Activated CD4-positive, alpha-beta T cell treated with anti-CD3 and anti-CD28 coated beads for 36 hours (primary cell): ENCODE data around the gene SNAPC2. TPM values are rescaled to one million over a fixed set of nuclear protein-coding genes. Genes with fewer than 3 reads are reported as not detected.
A peak's percentile ranks its signal among the peaks of the same experiment; 100 is the strongest.

ENCODE experiments used
- ATAC-seq: fragments of 200-7000 bp; cut with Tn5 transposase; one replicate; pipeline ENCODE4 v1.10.0; 2021; ENCODE audit warnings: mild to moderate bottlenecking, moderate library complexity
- CTCF ChIA-PET: fragments of 350-600 bp; sonication (Branson Sonifier 250); formaldehyde crosslinking; loops from one replicate; lab custom pipeline; 2021; ENCODE audit warnings: antibody characterized with exemption; lab: Charles Lee
- POLR2A ChIA-PET: fragments of 350-600 bp; sonication (Branson Sonifier 250); formaldehyde crosslinking; loops from one replicate; lab custom pipeline; 2021; ENCODE audit warnings: antibody characterized with exemption, inconsistent platforms; lab: Charles Lee
- DNase-seq: peaks from one replicate; pipeline ENCODE4 v3.0.0-alpha.2; 2020
- H3K27ac Mint-ChIP-seq: one replicate; pipeline ENCODE4 v1.8.0; 2021; ENCODE audit warnings: mixed read lengths
- H3K27me3 Mint-ChIP-seq: one replicate; pipeline ENCODE4 v1.8.0; 2021; ENCODE audit warnings: mixed read lengths
- H3K36me3 Mint-ChIP-seq: one replicate; pipeline ENCODE4 v1.8.0; 2021; ENCODE audit warnings: low read depth, mixed read lengths
- H3K4me1 Mint-ChIP-seq: one replicate; pipeline ENCODE4 v1.8.0; 2021; ENCODE audit warnings: mixed read lengths
- H3K4me3 Mint-ChIP-seq: one replicate; pipeline ENCODE4 v1.8.0; 2021; ENCODE audit warnings: mild to moderate bottlenecking, moderate library complexity, mixed read lengths
- H3K9me3 Mint-ChIP-seq: one replicate; pipeline ENCODE4 v1.8.0; 2021; ENCODE audit warnings: low read depth, mixed read lengths
- intact Hi-C, 2 experiments: fragments of 100-400 bp; cut with DNase I in 1 of 2; cut with micrococcal nuclease in 1 of 2; formaldehyde crosslinking; loops; one replicate each; pipeline versions ENCODE4 v1.14.2 to v1.15.1; 2022 to 2024; cut with DNase I, micrococcal nuclease
- total RNA-seq, 2 experiments: library from RNA; stranded (reverse); gene quantifications; one replicate each; pipeline ENCODE4 v1.2.3, GENCODE V29; 2021

SNAPC2 gene
- total RNA-seq, 2 experiments from 2014 or later = 14.6 to 16.2 TPM

DNA sequence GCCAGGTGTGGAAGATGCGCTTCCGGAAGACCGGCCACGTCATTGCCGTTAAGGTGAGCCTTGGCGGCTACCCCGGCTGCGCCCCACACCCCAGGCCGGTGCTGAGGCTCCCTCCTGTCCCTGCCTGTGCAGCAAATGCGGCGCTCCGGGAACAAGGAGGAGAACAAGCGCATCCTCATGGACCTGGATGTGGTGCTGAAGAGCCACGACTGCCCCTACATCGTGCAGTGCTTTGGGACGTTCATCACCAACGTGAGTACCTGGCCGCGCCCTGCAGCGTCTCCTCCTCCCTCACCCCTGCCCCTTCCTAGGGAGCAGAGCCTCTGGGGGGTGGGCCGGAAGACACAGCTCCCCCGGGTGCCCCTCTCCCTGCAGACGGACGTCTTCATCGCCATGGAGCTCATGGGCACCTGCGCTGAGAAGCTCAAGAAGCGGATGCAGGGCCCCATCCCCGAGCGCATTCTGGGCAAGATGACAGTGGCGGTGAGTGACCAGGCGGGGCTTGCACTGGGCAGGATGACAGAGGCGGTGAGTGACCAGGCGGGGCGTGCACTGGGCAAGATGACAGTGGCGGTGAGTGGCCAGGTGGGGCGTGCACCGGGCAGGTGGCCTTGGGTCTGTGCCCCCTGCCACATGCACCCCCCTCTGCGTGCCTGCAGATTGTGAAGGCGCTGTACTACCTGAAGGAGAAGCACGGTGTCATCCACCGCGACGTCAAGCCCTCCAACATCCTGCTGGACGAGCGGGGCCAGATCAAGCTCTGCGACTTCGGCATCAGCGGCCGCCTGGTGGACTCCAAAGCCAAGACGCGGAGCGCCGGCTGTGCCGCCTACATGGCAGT, 9.6 kb upstream of the SNAPC2 start:
- DNase-seq (no peak), ATAC-seq (no peak)
- ChIA-PET CTCF (no interaction called here), POLR2A (no interaction called here)
- H3K4me1 Mint-ChIP-seq = peaks cover 10% of the 10 kb centered on the region
- H3K36me3 Mint-ChIP-seq = peaks cover 24% of the 10 kb centered on the region
- no peaks in the 10 kb centered on the region for H3K9me3 Mint-ChIP-seq
- no peak overlapping the region for H3K27ac Mint-ChIP-seq
- intact Hi-C loops = no loop called here
- H3K27me3 Mint-ChIP-seq = peaks cover 7% of the 10 kb centered on the region
- H3K4me3 Mint-ChIP-seq = no peak overlapping the region

- CTCF ChIA-PET = no interaction called here
- Mint-ChIP-seq H3K9me3 (no peaks in the 10 kb centered on the region), H3K27me3 (peaks cover 8% of the 10 kb centered on the region), H3K27ac (no peak overlapping the region), H3K36me3 (peaks cover 17% of the 10 kb centered on the region), H3K4me1 (peaks cover 7% of the 10 kb centered on the region), H3K4me3 (no peak overlapping the region)
- ATAC-seq (no peak), DNase-seq (no peak)
- intact Hi-C loops = no loop called here
- POLR2A ChIA-PET = no interaction called here
Measured at GRCh38 chr19:7911508-7912143, 8.5 kb upstream of the SNAPC2 start.

DNA sequence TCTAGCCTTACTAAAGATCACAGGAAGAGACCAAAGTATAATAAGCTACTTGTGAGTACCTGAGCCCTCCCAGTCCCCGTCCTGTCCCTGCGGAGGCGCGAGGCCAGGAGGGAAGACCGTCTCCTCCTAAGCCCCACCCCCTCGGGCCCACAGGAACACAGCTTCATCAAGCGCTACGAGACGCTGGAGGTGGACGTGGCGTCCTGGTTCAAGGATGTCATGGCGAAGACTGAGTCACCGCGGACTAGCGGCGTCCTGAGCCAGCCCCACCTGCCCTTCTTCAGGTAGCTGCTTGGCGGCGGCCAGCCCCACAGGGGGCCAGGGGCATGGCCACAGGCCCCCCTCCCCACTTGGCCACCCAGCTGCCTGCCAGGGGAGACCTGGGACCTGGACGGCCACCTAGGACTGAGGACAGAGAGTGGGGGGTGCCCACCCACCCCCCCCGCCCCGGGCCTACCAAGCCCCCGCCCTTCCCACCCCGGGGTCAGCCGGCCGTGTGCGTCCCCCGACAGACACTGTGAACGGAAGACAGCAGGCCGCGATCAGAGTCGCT, 7.9 kb upstream of the SNAPC2 start:
- peaks cover 11% of the 10 kb centered on the region for H3K4me1 Mint-ChIP-seq
- DNase-seq = no peak
- ChIA-PET POLR2A (no interaction called here), CTCF (interaction anchor here (0.6 kb wide), 1 partner anchor 11 kb away, joined by 3 read pairs; no protein-coding TSS in a partner anchor)
- intact Hi-C loops = no loop called here
- no peak for ATAC-seq
- peaks cover 10% of the 10 kb centered on the region for H3K27me3 Mint-ChIP-seq
- H3K9me3 Mint-ChIP-seq = no peaks in the 10 kb centered on the region
- peaks cover 16% of the 10 kb centered on the region for H3K36me3 Mint-ChIP-seq
- H3K27ac Mint-ChIP-seq = no peak overlapping the region
- H3K4me3 Mint-ChIP-seq = no peak overlapping the region

DNA sequence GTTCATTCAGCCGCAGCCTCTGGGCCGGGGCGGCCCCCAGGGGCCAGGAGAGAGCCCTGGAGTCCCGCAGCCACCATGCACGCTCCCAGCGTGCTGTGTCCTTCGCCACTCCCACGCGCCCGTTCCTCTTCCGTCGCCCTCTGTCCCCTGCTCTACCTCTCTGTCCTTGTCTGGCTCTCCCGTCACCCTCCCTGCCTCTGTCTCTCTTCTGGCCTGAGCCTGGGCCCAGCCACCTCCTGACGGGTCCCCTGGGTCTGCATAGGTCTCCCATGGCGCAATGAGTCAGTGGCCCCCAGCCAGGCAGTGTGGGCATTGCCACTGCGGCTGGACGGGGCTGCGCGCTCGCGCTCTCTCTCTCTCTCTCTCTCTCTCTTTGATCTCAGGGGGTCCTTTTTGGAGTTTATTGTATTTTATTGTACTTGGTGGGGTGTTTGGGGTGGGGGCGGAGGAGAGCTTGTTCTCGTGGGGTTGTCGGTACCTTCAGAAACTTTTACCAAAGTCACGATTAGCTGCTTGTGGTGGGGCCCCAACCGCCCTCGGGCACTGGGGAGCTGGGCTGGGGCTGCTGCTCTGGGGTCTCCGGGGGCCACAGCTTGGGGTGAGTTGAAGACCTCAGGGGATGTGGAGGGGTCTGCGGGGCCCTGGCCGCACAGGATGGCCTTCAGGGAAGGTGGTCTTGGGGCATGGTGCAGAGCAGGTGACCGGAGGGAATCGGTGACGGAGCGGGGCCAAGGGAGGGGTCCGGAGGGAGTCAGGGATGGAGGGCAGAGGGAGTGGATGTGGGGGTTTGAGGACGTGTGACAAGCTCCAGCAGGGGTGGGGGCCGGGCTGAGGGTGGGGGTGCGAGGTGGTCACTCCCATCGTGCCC, 7.2 kb upstream of the SNAPC2 start:
- CTCF ChIA-PET = interaction anchor here (0.6 kb wide), 1 partner anchor 12 kb away, joined by 3 read pairs; no protein-coding TSS in a partner anchor
- Mint-ChIP-seq H3K4me1 (peaks cover 14% of the 10 kb centered on the region), H3K36me3 (peaks cover 14% of the 10 kb centered on the region), H3K27me3 (peaks cover 12% of the 10 kb centered on the region), H3K27ac (no peak overlapping the region), H3K4me3 (no peak overlapping the region), H3K9me3 (no peaks in the 10 kb centered on the region)
- no peak for DNase-seq
- intact Hi-C loops = no loop called here
- ATAC-seq = no peak
- POLR2A ChIA-PET = no interaction called here

GRCh38 chr19:7913652-7914051, 6.5 kb upstream of the SNAPC2 start:
- no peak overlapping the region for H3K4me3 Mint-ChIP-seq
- ATAC-seq (no peak), DNase-seq (no peak)
- CTCF ChIA-PET = no interaction called here
- H3K27me3 Mint-ChIP-seq = peaks cover 17% of the 10 kb centered on the region
- intact Hi-C loops = no loop called here
- POLR2A ChIA-PET = no interaction called here
- peaks cover 14% of the 10 kb centered on the region for H3K36me3 Mint-ChIP-seq
- peaks cover 16% of the 10 kb centered on the region for H3K4me1 Mint-ChIP-seq
- H3K27ac Mint-ChIP-seq = no peak overlapping the region
- H3K9me3 Mint-ChIP-seq = no peaks in the 10 kb centered on the region

- CTCF ChIA-PET = interaction anchor here (0.5 kb wide), 1 partner anchor 248 kb away, joined by 3 read pairs; no protein-coding TSS in a partner anchor
- Mint-ChIP-seq H3K27ac (no peak overlapping the region), H3K9me3 (no peaks in the 10 kb centered on the region), H3K27me3 (peaks cover 17% of the 10 kb centered on the region), H3K4me3 (no peak overlapping the region), H3K36me3 (peaks cover 14% of the 10 kb centered on the region), H3K4me1 (peaks cover 16% of the 10 kb centered on the region)
- ATAC-seq (no peak), DNase-seq (no peak)
- POLR2A ChIA-PET = no interaction called here
- intact Hi-C loops = no loop called here
Measured at GRCh38 chr19:7914099-7914498, 6.0 kb upstream of the SNAPC2 start.

DNA sequence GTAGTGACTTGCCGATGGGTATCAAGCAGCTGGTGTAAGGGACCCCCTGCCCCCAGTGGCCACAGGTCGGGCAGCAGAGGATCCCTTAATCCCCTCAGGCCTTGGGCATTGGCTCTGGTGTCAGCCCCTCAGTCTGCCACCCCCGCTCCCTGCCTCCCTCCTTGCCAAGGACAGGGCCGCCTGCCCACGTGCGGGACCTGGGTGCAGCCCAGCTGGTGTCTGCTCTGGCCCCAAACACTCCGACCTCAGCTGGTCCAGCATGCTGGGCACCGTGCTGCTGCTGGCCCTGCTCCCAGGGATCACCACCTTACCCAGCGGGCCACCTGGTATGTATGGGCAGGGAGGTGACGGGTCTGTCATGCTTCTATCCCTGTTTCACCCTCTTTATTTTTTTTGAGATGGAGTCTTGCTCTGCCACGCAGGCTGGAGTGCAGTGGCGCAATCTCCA, 5.5 kb upstream of the SNAPC2 start, which contains the start of gene TGFBR3L:
Gene TGFBR3L (plus strand): TSS at position 233 of the 448 bp plus-strand sequence.
- DNase-seq (no peak), ATAC-seq (no peak)
- Mint-ChIP-seq H3K36me3 (peaks cover 14% of the 10 kb centered on the region), H3K4me3 (peak within 1 kb of the TSS; percentile 41), H3K27ac (no peak within 1 kb of the TSS), H3K9me3 (no peaks in the 10 kb centered on the region), H3K4me1 (peaks cover 19% of the 10 kb centered on the region), H3K27me3 (peaks cover 18% of the 10 kb centered on the region)
- CTCF ChIA-PET = interaction anchor here (0.5 kb wide), 1 partner anchor 249 kb away, joined by 3 read pairs; no protein-coding TSS in a partner anchor
- POLR2A ChIA-PET = no interaction called here
- intact Hi-C loops = no loop called here

DNA sequence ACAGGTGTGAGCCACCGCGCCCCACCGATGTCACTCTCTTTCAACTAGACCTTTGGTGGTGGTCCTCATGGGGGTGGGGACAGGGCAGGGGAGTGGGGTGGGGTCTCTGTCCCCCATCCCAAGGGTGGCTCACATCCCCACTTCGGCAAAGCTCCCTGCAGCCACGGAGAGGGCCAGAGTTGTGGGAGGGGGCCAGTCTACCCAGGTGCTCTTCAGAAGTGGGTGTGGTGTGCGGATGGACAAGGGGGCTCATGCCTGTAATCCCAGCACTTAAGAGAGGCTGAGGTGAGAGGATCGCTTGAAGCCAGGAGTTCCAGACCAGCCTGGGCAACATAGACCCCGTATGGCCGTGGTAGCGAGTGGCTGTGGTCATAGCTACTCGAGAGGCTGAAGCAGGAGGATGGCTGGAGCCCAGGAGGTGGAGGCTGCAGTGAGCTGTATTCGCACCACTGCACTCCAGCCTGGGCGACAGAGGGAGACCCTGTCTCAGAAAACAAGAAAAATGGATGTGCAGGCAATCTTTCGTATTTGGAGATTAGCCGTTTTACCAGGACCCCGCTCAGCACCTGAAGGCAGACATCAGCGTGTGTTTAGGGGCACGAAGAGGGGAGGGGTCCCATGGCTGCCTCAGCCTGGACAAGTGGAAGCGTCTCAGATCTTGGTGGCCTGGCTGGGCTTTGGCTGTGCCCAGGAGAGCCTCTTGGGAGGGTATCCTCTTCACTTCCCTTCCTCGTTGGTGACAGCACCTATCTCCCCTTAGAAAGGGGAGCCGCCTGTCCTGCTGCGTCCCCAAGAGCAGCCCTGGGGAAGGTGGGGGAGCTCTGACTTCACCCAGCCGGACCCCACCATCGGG, 4.7 kb upstream of the SNAPC2 start:
- Mint-ChIP-seq H3K27ac (no peak overlapping the region), H3K4me3 (peak overlapping the region; percentile 41), H3K4me1 (peaks cover 24% of the 10 kb centered on the region), H3K27me3 (peaks cover 21% of the 10 kb centered on the region), H3K9me3 (no peaks in the 10 kb centered on the region), H3K36me3 (peaks cover 14% of the 10 kb centered on the region)
- intact Hi-C loops = loop anchor here in 1 of 2 experiments (1.0 kb wide), 1 partner anchor 11 kb away; no protein-coding TSS in a partner anchor
- POLR2A ChIA-PET = interaction anchor here (1.2 to 1.5 kb wide), 2 partner anchors 12 to 14 kb away, joined by 4 to 5 read pairs; partner anchors contain the start of gene MAP2K7
- no peak for ATAC-seq
- DNase-seq = no peak
- CTCF ChIA-PET = interaction anchor here (1.4 to 1.8 kb wide), 2 partner anchors 12 to 46 kb away, joined by 4 to 6 read pairs; partner anchors contain the start of gene MAP2K7

DNA sequence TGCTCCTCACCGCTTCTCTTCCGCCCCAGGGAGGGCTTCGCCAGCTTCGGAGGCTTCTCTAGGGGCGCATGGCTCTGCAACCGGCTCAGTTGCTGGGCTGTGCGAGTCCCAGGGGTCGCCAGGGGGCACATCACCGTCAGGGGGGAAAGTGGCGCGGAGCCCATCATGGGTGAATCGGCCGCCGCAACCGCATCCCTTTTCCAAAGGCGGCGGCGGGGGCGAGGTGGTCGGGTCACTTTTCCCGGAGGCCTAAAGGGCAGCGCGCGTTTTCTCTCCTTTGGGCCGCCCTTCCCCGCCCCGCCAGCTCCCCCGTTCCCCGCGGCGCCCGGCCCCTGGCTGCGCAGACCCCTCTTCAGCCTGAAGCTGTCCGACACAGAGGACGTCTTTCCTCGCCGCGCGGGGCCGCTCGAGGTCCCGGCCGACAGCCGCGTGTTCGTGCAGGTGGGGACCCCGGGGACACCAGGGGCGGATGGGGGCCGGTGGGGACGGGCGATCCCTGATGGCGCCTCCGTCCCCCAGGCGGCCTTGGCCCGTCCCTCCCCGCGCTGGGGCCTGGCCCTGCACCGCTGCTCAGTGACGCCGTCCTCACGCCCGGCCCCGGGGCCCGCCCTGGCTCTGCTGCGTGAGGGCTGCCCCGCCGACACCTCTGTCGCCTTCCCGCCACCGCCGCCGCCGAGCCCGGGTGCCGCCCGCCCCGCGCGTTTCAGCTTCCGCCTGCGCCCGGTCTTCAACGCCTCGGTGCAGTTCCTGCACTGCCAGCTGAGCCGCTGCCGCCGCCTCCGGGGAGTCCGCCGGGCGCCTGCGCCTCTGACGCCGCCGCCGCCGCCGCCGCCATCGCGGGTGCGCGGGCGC, 3.8 kb upstream of the SNAPC2 start:
- intact Hi-C loops = loop anchor here in 1 of 2 experiments (1.0 kb wide), 1 partner anchor 12 kb away; no protein-coding TSS in a partner anchor
- POLR2A ChIA-PET = interaction anchor here (0.7 to 1.5 kb wide), 3 partner anchors 13 to 597 kb away, joined by 3 to 5 read pairs (median 4); partner anchors contain the start of genes MAP2K7 and ZNF414
- peak overlapping the region; percentile 66 for H3K4me3 Mint-ChIP-seq

More for the DNA sequence above, 3.8 kb upstream of the SNAPC2 start:
- peaks cover 8% of the 10 kb centered on the region for H3K36me3 Mint-ChIP-seq
- H3K27ac Mint-ChIP-seq = no peak overlapping the region
- H3K4me1 Mint-ChIP-seq = peaks cover 27% of the 10 kb centered on the region
- no peaks in the 10 kb centered on the region for H3K9me3 Mint-ChIP-seq
- peaks cover 21% of the 10 kb centered on the region for H3K27me3 Mint-ChIP-seq
- CTCF ChIA-PET = interaction anchor here (0.9 to 1.8 kb wide), 5 partner anchors 13 to 446 kb away, joined by 3 to 6 read pairs (median 4); partner anchors contain the start of gene MAP2K7
- ATAC-seq = peak; percentile 20
- peak; percentile 86 for DNase-seq
